IMR-90 (cell line): ENCODE results near the gene ZNF565. TPM values are rescaled to one million over a fixed set of nuclear protein-coding genes. Genes with fewer than 3 reads are reported as not detected.
A peak's percentile ranks its signal among the peaks of the same experiment; 100 is the strongest.
"Not testable (repeated sequence)": the region's sequence is repeated elsewhere in the genome, so short reads cannot be mapped to it uniquely, and the experiment has no call there.

Experiments
- ATAC-seq: fragments of 200-7000 bp; cut with Tn5 transposase; 2 replicates; pipeline ENCODE4 v1.9.1; 2020; ENCODE audit warnings: low read depth, mild to moderate bottlenecking, moderate library complexity
- BruUV-seq: library from RNA; stranded (reverse); fragments of 400-500 nt; replicated peaks from 2 replicates; lab custom pipeline; 2021; lab: Mats Ljungman, UMichigan
- CTCF ChIA-PET: fragments of 300-600 bp; formaldehyde crosslinking; extraction: SDS; loops from one replicate; lab custom pipeline; 2021; ENCODE audit warnings: antibody characterized with exemption; lab: Yijun Ruan, JAX
- POLR2A ChIA-PET: fragments of 300-600 bp; sonication (Branson Sonifier 250); formaldehyde crosslinking; loops from one replicate; lab custom pipeline; 2022; ENCODE audit warnings: antibody characterized with exemption; ENCODE audit not compliant: unreplicated experiment; lab: Charles Lee
- DNase-seq: peaks from one replicate; pipeline ENCODE4 v3.0.0; 2013
- H2AFZ ChIP-seq: replicated peaks from 2 replicates; pipeline ENCODE3; 2013; ENCODE audit warnings: low read length, mild to moderate bottlenecking; ENCODE audit not compliant: poor library complexity
- H2AK5ac ChIP-seq: 2 replicates; pipeline ENCODE4 v1.6.1; 2013; ENCODE audit warnings: low read depth, low read length, inconsistent platforms
- H2AK9ac ChIP-seq: replicated peaks from 2 replicates; pipeline ENCODE3; 2013; ENCODE audit warnings: mild to moderate bottlenecking, low read depth, low read length, moderate library complexity; ENCODE audit not compliant: poor library complexity
- H2BK120ac ChIP-seq: 2 replicates; pipeline ENCODE4 v1.6.1; 2013; ENCODE audit warnings: low read depth, low read length, inconsistent platforms
- H2BK15ac ChIP-seq: 3 replicates; pipeline ENCODE4 v1.6.1; 2013; ENCODE audit warnings: low read depth, low read length, inconsistent platforms
- H2BK20ac ChIP-seq: 2 replicates; pipeline ENCODE4 v1.6.1; 2013; ENCODE audit warnings: low read depth, mild to moderate bottlenecking, inconsistent platforms, low read length, moderate library complexity
- H2BK5ac ChIP-seq: 2 replicates; pipeline ENCODE4 v1.6.1; 2013; ENCODE audit warnings: mild to moderate bottlenecking, low read depth, low read length, inconsistent platforms; ENCODE audit not compliant: poor library complexity, severe bottlenecking
- H3K14ac ChIP-seq: replicated peaks from 2 replicates; pipeline ENCODE4 v1.6.1; 2013; ENCODE audit warnings: low read depth, low read length, inconsistent platforms
- H3K18ac ChIP-seq: 2 replicates; pipeline ENCODE4 v1.6.1; 2013; ENCODE audit warnings: low read depth, low read length, control low read depth
- H3K23ac ChIP-seq: 2 replicates; pipeline ENCODE4 v1.6.1; 2013; ENCODE audit warnings: low read depth, low read length, inconsistent platforms
- H3K27ac ChIP-seq: 2 replicates; pipeline ENCODE4 v1.5.1; 2013; ENCODE audit warnings: mild to moderate bottlenecking, control low read depth, low read length; ENCODE audit not compliant: insufficient read depth
- H3K27me3 ChIP-seq: 2 replicates; pipeline ENCODE4 v1.6.1; 2013; ENCODE audit warnings: low read length; ENCODE audit not compliant: control insufficient read depth, insufficient read depth
- H3K36me3 ChIP-seq: 2 replicates; pipeline ENCODE4 v1.6.1; 2013; ENCODE audit warnings: low read length, mixed read lengths; ENCODE audit not compliant: control insufficient read depth, insufficient read depth
- H3K4ac ChIP-seq: 2 replicates; pipeline ENCODE4 v1.6.1; 2013; ENCODE audit warnings: low read depth, low read length, inconsistent platforms
- H3K4me1 ChIP-seq: 2 replicates; pipeline ENCODE4 v1.6.1; 2013; ENCODE audit warnings: low read length, mixed read lengths; ENCODE audit not compliant: control insufficient read depth, insufficient read depth
- H3K4me2 ChIP-seq: 2 replicates; pipeline ENCODE4 v1.6.1; 2013; ENCODE audit warnings: low read depth, mild to moderate bottlenecking, control low read depth, low read length, moderate library complexity
- H3K4me3 ChIP-seq: 2 replicates; pipeline ENCODE4 v1.5.1; 2013; ENCODE audit warnings: low read depth, mild to moderate bottlenecking, control low read depth, low read length, moderate library complexity; ENCODE audit not compliant: insufficient read depth
- H3K56ac ChIP-seq: 2 replicates; pipeline ENCODE4 v1.6.1; 2013; ENCODE audit warnings: low read length, inconsistent platforms; ENCODE audit not compliant: insufficient read depth; ENCODE audit errors: extremely low read depth
- H3K79me1 ChIP-seq, 2 experiments: 2 replicates each; pipeline ENCODE4 v1.6.1; 2013; ENCODE audit warnings: low read length in 2 of 2, inconsistent platforms in 1 of 2, low read depth in 1 of 2
- H3K9ac ChIP-seq: 2 replicates; pipeline ENCODE4 v1.6.1; 2013; ENCODE audit warnings: low read depth, low read length, control low read depth
- H3K9me1 ChIP-seq: 2 replicates; pipeline ENCODE4 v1.6.1; 2013; ENCODE audit warnings: low read length, inconsistent platforms; ENCODE audit not compliant: insufficient read depth
- H3K9me3 ChIP-seq: 2 replicates; pipeline ENCODE4 v1.6.1; 2013; ENCODE audit warnings: low read length; ENCODE audit not compliant: control insufficient read depth, insufficient read depth
- H4K20me1 ChIP-seq: 2 replicates; pipeline ENCODE4 v1.6.1; 2013; ENCODE audit warnings: low read length, inconsistent platforms; ENCODE audit not compliant: insufficient read depth
- H4K5ac ChIP-seq: 2 replicates; pipeline ENCODE4 v1.6.1; 2013; ENCODE audit warnings: mild to moderate bottlenecking, low read depth, low read length, control low read depth
- H4K8ac ChIP-seq, 2 experiments: 2 replicates each; pipeline ENCODE4 v1.6.1; 2013; ENCODE audit warnings: low read depth in 2 of 2, low read length in 2 of 2, control low read depth in 1 of 2, inconsistent platforms in 1 of 2
- H4K91ac ChIP-seq: 2 replicates; pipeline ENCODE4 v1.6.1; 2013; ENCODE audit warnings: low read depth, low read length, inconsistent platforms; ENCODE audit not compliant: insufficient read depth
- WGBS, 2 experiments: methylation state at CpG; one replicate each; pipeline versions ENCODE4 v1.1.5 to v1.1.7; 2013; ENCODE audit warnings: missing lambda C conversion rate in 2 of 2; ENCODE audit not compliant: insufficient read length in 1 of 2; ENCODE audit errors: extremely low coverage in 2 of 2; 5-methylcytosine and 5-hydroxymethylcytosine counted together
- dilution Hi-C: fragments of 300-500 bp; cut with HindIII; formaldehyde crosslinking; loops from one replicate; pipeline ENCODE4 v1.14.3; 2018; ENCODE audit warnings: low sequenced_read_pairs; ENCODE audit not compliant: unreplicated experiment
- in situ Hi-C: fragments of 300-500 bp; cut with MboI; formaldehyde crosslinking; loops from 3 replicates; pipeline ENCODE4 v1.14.3; 2019; ENCODE audit warnings: low sequenced_read_pairs, inconsistent platforms, mixed read lengths
- intact Hi-C: fragments of 100-400 bp; cut with micrococcal nuclease; formaldehyde crosslinking; loops from 2 replicates; pipeline ENCODE4 v1.10.0; 2022
- polyA plus RNA-seq, 3 experiments: library from polyadenylated mRNA; depleted of rRNA; stranded (reverse); fragments of >200 nt; gene quantifications; 2 replicates each; pipeline ENCODE4 v1.2.3, GENCODE V29; 2012; ENCODE audit warnings: low replicate concordance in 1 of 3
- total RNA-seq: library from RNA; depleted of rRNA; stranded (reverse); fragments of >200 nt; gene quantifications from 2 replicates; pipeline ENCODE4 v1.2.3, GENCODE V29; 2012

The ZNF565 gene
- total and polyA plus RNA-seq, 2 of the 4 experiments (the other 2 are of a cell fraction), result 2.3 to 7.5 TPM

DNA sequence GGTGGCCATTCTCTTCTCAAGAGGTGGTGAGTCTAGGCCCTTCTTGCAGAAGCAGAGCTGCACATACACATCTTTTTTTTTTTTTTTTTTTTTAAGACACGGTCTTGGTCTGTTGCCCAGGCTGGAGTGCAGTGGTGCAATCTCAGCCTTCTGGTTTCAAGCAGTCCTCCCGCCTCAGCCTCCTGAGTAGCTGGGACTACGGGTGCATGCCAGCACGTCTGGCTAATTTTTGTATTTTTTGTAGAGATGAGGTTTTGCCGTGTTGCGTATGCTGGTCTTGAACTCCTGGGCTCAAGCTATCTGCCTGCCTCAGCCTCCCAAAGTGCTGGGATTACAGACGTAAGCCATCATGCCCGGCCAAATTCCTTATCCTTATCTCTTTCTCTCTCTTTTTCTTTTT, 40.6 kb downstream of the ZNF565 start:
- H3K9me1 ChIP-seq, H3K9me3 ChIP-seq, H3K9ac ChIP-seq, H4K91ac ChIP-seq, H3K56ac ChIP-seq, intact Hi-C loops, POLR2A ChIA-PET, H4K20me1 ChIP-seq, H2AK9ac ChIP-seq, ATAC-seq, H3K27me3 ChIP-seq, H2BK120ac ChIP-seq, H4K5ac ChIP-seq, H3K36me3 ChIP-seq, H2AK5ac ChIP-seq, H2BK5ac ChIP-seq, H3K14ac ChIP-seq, H4K8ac ChIP-seq, H3K23ac ChIP-seq, BruUV-seq, H3K18ac ChIP-seq, H3K4ac ChIP-seq, H3K4me3 ChIP-seq, H2BK15ac ChIP-seq, H2BK20ac ChIP-seq, DNase-seq, H3K27ac ChIP-seq, H3K4me1 ChIP-seq, H3K79me1 ChIP-seq, H3K4me2 ChIP-seq, dilution Hi-C loops: not testable (repeated sequence)
- H2AFZ ChIP-seq, result peak overlapping the region; percentile 60
- in situ Hi-C loops, result loop anchor here (5.0 kb wide), 1 partner anchor 47 kb away; no protein-coding TSS in a partner anchor
- CTCF ChIA-PET, result interaction anchor here (0.6 to 2.3 kb wide), 2 partner anchors 46 to 103 kb away, joined by 3 to 12 read pairs; no protein-coding TSS in a partner anchor
- no CpG with 5 or more reads among the region's 8 CpGs for WGBS, 2 experiments
